ENCODE results near the gene DNAJC16. TPM values are rescaled to one million over a fixed set of nuclear protein-coding genes. Genes with fewer than 3 reads are reported as not detected.

DNAJC16 gene
- total and polyA plus RNA-seq, 2 of the 13 experiments (the other 11 are each of a cell fraction or from before 2014, with no cell fraction given) = 11.4 to 15.4 TPM

GRCh38 chr1:15618655-15619525, 92.2 kb downstream of the DNAJC16 start (continued):
- peak; percentile 41; the same call in 1 of the 2 replicates for TF ChIP-seq PATZ1 (CRISPR knock-in tag; IDR thresholded peaks at IDR 0.05)
- no peak for TF ChIP-seq CEBPZ (IDR thresholded peaks at IDR 0.05; ENCODE audit: low read length)
- TF ChIP-seq ZNF143 (CRISPR knock-in tag; IDR thresholded peaks at IDR 0.05) = no peak
- TF ChIP-seq HNF1B (CRISPR knock-in tag; IDR thresholded peaks at IDR 0.05) = no peak
- peak; percentile 70; the same call in 1 of the 2 replicates for TF ChIP-seq HHEX (CRISPR knock-in tag; IDR thresholded peaks at IDR 0.05)
- TF ChIP-seq NAIF1 (CRISPR knock-in tag; IDR thresholded peaks at IDR 0.05; ENCODE audit: borderline replicate concordance) = no peak
- no peak for TF ChIP-seq SMARCE1 (IDR thresholded peaks at IDR 0.05; ENCODE audit: borderline replicate concordance)
- no peak for TF ChIP-seq RBFOX2 (IDR thresholded peaks at IDR 0.05; ENCODE audit: low read depth, low read length)
- TF ChIP-seq ZNF761 (CRISPR knock-in tag; conservative IDR thresholded peaks at IDR 0.05) = no peak
- TF ChIP-seq GATAD1 (CRISPR knock-in tag; IDR thresholded peaks at IDR 0.05) = 0 out of 2 replicates have a peak, but pooled peaks have one; percentile 50
- no peak for TF ChIP-seq ZNF615 (CRISPR knock-in tag; IDR thresholded peaks at IDR 0.05; ENCODE audit: borderline replicate concordance)
- TF ChIP-seq ZNF24 (IDR thresholded peaks at IDR 0.05) = 0 out of 2 replicates have a peak, but pooled peaks have one; percentile 54
- TF ChIP-seq ATF3 (CRISPR knock-in tag; IDR thresholded peaks at IDR 0.05) = no peak
- TF ChIP-seq HOXD1 (CRISPR knock-in tag; IDR thresholded peaks at IDR 0.05) = no peak
- TF ChIP-seq DNMT1 (CRISPR knock-in tag; IDR thresholded peaks at IDR 0.05) = no peak
- no peak for TF ChIP-seq STAT5B (CRISPR knock-in tag; IDR thresholded peaks at IDR 0.05)
- no peak for TF ChIP-seq NONO (IDR thresholded peaks at IDR 0.05)
- 0 out of 2 replicates have a peak, but pooled peaks have one; percentile 49 for TF ChIP-seq NONO (CRISPR knock-in tag; conservative IDR thresholded peaks at IDR 0.05)
- TF ChIP-seq MZF1 (CRISPR knock-in tag; IDR thresholded peaks at IDR 0.05; ENCODE audit: borderline replicate concordance) = no peak
- no peak for TF ChIP-seq ZNF138 (CRISPR knock-in tag; IDR thresholded peaks at IDR 0.05; ENCODE audit: low read depth)
- TF ChIP-seq MYC (CRISPR knock-in tag; IDR thresholded peaks at IDR 0.05; ENCODE audit: borderline replicate concordance) = no peak
- no peak for TF ChIP-seq ZC3H13 (CRISPR knock-in tag; IDR thresholded peaks at IDR 0.05)
- TF ChIP-seq FOXA1 (IDR thresholded peaks at IDR 0.05) = 0 out of 2 replicates have a peak, but pooled peaks have one; percentile 44
- TF ChIP-seq FOXA1 (CRISPR knock-in tag; IDR thresholded peaks at IDR 0.05) = peak; percentile 82
- no peak for TF ChIP-seq ZNF713 (CRISPR knock-in tag; IDR thresholded peaks at IDR 0.05)

Data from HepG2 (cell line).